ELF-1 (cell line): ENCODE results near the gene ELOVL6.
"Not testable (repeated sequence)": the region's sequence is repeated elsewhere in the genome, so short reads cannot be mapped to it uniquely, and the experiment has no call there.

Source experiments
- DNase-seq: peaks from one replicate; pipeline ENCODE4 v3.0.0-alpha.2; 2016; ENCODE audit warnings: low read depth, low spot score

Gene ELOVL6, protein sequence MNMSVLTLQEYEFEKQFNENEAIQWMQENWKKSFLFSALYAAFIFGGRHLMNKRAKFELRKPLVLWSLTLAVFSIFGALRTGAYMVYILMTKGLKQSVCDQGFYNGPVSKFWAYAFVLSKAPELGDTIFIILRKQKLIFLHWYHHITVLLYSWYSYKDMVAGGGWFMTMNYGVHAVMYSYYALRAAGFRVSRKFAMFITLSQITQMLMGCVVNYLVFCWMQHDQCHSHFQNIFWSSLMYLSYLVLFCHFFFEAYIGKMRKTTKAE

DNA sequence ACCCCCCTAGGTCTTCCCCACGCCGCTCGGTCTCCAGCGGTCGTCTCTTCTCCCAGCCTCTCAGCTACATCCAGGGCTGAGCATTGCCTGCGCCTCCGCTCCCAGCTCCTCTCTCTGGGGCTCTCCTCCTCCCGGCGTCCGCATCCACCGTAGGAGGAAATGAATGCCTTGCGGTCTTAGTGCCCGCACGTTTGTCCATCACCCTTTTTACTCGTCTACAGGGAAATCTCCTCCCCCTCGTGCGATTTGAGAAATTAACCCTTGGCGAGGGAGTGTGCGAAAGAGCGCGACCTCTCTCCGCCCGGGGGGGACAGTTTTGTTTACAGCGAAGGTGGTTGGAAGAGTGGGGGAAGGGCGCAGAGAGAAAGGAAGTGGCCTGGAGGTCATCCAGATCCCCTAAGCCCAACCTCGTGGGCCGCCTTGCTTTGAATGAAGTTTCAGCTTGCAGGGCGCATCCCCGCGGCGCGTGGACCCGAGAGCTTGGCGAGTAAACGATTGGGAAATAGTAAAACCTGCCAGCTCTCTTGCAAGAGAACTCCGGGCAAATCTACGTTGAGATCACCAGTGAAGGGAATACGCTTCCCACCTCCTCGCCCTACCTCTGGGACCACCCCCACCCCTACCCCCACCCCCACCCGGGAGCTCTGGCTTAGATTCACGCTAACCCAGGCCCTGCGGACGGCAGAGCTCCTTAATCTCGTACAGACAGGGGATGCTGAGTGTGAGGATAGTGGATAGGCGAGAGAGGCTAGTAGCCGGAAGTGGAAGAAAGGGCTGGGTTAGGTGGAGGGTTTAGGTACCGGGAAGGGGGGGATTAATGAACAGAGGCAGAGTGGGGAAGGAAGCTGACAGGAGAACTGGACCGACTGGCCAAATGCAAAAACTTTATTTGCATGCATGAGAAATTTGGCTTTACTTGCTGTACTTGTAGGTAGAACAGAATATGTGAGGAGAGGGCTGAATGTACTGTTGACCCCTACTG, at the start of gene ELOVL6:
Gene ELOVL6 (minus strand): TSS at position 181 of the 982 bp plus-strand sequence. CDS start 280 bp downstream, outside the sequence.
- peak; percentile 98 for DNase-seq

DNA sequence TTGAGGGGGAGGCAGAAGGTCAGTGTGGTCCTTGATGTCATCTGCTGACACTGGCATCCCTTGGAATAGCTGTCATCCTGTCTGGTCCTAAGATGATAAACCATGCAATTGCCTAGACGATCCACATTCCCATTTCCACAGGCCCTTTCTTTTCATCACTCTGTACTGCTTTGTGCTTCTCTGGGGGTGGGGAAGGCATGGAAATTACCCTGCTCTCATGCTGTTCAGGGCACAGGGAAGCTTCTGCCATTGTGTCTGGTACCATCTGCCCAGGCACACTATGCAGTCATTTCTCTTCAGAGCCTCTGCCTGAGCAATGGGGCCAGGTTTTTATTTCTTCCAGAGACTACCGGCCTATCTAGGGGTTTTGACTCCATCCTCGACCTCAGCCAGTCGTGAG, 49.7 kb upstream of the ELOVL6 start:
- DNase-seq = no peak

DNA sequence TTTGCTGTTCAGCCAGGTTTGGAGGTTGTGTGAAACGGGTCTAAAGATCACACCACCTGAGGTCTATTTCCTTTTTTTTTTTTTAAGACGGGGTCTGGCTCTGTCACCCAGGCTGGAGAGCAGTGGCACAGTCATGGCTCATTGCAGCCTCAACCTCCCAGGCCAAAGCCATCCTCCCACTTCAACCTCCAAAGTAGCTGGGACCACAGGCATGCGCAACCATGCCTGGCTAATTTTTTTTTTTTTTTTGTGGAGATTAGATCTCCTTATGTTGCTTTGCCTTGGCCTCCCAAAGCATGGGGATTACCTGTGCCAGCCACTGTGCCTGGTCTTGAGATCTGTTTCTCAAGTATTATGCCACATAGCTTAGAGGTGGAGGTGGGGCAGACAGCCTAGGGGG, 49.2 kb upstream of the ELOVL6 start:
- no peak for DNase-seq

DNA sequence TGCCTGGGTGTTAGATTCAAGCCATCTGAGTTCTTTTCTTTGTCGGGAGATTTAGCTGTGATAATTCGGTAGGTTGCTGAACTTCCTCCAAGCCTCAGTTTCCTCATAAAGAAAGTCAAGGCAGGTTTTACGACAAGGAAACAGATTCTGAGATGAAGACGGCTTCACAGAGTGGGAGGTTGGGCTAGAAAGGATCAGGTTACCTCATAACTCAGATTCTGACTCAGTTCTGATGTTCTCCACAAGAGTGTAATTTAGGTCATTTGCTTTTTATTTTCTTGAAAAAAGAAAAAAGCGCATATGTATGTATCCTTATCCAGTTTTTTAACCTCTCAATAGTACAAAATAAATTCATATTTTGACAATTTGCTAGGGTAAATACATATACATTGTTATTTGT, 47.2 kb upstream of the ELOVL6 start:
- DNase-seq = no peak

DNA sequence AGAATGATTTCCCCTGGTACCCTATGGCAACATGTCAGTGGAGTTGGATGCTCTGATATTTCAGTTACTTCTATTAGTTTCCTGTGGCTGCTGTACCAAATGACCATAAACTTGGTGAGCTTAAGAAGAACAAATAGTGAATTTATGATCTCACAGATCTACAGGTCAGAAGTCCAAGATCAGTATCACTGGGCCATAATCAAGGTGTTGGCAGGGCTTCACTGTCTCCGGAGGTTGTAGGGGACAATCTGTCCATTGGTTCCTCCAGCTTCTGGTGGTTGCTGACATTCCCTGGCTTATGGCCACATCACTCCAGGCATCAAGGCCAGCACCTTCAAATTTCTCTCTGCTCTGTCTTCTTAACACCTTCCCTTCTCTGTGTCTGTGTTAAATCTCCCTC, 37.9 kb upstream of the ELOVL6 start:
- no peak for DNase-seq

DNA sequence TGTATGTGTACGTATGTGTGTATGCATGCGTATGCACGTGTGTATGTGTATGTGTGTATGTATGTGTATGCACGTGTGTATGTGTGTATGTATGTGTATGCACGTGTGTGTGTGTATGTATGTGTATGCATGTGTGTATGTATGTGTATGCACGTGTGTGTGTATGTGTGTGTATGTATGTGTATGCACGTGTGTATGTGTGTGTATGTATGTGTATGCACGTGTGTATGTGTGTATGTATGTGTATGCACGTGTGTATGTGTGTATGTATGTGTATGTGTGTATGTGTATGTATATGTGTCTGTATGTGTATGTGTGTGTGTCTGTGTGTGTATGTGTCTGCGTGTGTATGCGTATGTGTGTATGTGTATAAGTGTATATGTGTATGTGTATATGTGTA, 35.2 kb upstream of the ELOVL6 start:
- DNase-seq = not testable (repeated sequence)

DNA sequence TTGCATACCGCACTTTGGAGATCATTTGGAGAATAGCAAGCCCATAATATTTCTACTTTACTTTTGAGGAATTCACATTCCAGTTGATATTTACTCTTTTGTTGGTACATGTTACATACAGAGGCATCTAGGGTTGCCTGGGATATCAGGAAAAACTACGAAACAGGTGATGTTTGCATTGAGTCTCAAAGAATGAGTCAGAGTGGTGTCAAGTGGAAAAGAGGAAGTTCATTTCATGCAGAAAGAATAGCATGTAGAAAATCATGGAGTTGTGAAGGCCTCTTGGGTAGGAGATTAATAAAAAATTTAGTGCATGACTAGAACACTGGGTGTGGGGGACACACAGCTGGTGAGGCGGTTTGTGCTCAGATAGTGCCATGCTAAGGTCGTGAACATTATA, 33.5 kb upstream of the ELOVL6 start:
- no peak for DNase-seq

DNA sequence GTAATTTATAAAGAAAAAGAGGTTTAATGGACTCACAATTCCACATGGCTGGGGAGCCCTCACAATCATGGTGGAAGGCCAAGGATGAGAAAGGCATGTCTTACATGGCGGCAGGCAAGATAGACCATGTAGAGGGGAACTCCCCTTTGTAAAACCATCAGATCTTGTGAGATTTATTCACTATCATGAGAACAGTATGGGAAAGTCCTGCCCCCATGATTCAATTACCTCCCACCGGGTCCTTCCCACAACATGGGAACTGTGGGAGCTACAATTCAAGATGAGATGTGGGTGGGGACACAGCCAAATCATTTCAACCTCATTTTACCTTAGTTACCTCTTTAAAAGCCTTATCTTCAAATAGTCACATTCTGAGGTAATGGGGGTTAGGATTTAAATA, 30.9 kb upstream of the ELOVL6 start:
- no peak for DNase-seq

DNA sequence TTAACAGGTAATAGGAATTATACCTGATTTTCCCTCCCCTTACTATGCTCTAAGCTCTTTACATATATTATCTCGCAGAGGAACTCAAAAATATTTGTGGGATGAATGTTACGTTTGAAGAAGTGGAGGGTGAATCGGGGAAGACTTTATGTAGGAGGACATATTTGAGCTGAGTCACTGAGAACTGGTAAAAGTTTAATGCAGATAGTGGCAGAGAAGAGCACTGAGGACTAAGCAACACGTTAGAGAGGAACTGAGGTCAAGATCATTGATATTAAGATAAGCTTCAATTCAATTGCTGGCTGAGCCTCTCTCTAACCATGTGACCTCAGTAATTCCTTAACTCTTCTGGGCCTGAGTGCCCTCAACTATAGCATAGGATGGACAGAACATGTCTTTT, 26.4 kb upstream of the ELOVL6 start:
- no peak for DNase-seq

DNA sequence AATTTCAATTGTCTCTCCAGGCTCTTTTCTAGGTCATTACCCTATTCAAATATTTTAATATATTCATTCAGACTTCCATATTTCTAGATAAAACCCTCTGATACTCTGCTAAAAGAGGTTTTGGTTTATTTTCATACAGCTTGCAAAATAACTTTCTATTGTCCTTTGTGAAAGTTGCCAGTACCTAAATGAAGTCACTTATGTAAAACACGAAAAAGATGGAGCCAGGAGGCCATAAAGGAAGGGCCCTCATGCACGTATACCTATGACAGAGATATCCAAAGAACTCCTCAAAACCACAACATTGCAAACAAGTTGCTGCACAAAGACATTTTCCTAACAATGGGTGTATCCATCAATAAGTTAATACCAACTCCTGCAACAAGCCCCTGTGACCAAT, 25.7 kb upstream of the ELOVL6 start:
- DNase-seq = no peak

DNA sequence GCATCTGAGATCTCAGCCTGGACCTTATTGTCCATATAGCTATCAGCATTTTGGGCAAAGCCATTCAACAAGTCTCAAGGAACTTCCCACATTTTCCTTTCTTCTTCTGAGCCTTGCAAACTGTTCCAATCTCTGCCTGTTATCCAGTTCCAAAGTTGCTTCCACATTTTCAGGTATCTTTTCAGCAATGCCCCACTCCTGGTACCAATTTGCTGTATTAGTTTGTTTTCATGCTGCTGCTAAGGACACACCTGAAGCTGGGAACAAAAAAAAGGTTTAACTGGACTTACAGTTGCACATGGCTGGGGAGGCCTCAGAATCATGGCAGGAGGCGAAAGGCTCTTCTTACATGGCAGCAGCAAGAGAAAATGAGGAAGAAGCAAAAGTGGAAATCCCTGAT, 20.5 kb upstream of the ELOVL6 start:
- DNase-seq = not testable (repeated sequence)

DNA sequence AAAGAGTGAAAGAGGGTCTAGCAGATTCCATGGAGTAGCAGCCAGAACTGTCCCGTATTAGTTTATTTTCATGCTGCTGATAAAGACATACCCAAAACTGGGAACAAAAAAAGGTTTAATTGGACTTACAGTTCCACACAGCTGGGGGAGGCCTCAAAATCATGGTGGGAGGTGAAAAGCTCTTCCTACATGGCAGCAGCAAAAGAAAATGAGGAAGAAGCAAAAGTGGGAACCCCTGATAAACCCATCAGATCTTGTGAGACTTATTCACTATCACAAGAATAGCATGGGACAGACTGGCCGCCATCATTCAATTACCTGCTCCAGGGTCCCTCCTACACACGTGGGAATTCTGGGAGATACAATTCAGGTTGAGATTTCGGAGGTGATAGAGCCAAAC, 18.8 kb upstream of the ELOVL6 start:
- DNase-seq = not testable (repeated sequence)

DNA sequence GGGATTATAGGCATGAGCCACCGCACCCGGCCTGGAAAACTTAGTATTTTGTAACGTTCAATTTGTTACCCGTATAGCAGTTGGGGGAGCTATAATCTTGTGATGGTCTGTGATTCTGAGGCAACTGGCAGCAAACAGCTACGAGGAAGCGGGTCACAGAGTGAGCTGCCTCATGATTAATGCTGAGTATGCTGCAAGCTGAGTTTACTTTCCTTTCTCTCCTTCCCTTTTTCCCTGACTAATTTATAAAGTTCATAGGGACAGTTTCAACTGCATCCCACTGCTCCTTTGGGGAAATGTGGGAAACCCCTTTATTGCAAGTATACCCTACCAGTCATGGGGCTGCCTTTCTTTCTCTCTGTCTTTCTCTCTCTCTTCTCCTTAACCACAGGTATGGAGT, 17.7 kb upstream of the ELOVL6 start:
- no peak for DNase-seq

DNA sequence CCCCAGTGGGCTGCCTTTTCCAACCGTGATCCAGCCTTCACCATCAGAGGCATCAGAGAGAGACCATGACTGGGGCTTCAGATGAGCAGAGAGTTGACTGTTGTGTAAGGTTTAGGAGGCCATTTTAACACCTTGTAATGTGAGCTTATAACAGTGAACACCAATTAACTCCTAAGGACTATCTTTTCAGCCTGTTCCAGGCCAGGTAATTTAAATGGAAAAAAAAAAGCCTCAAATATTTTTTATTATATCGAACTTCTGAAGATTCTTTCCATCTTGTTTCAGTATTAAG, 13.3 kb upstream of the ELOVL6 start:
- DNase-seq = no peak

DNA sequence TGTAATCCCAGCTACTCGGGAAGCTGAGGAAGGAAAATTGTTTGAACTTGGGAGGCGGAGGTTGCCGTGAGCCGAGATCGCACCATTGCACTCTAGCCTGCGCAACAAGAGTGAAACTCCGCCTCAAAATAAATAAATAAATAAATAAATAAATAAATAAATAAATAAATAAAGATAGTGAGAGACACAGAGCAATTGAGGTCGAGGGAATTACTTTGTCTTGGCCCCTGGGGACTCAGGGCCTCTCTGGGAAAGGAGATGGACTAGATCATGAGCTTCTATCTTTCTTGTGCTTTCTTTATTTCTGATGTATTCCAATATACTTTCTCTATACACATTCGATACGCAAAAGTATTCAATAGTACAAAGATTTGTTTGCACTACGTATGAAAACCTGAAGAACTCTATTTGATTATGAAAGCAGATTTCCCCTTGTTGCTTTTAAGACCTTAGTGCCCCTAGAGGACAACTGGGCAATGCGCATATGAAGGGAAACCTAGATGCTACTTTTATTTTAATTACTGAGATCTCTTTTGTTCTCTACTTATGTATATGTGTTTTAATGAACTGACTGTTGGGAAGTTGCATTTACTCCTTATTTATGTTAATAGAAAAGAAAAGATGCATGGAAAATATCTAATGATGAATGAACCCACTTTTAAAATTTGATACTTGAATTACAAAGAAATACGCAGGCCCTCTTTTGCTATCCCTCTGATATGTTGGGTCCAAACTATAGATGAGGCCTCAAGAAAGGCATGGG, 12.8 kb upstream of the ELOVL6 start:
- no peak for DNase-seq

DNA sequence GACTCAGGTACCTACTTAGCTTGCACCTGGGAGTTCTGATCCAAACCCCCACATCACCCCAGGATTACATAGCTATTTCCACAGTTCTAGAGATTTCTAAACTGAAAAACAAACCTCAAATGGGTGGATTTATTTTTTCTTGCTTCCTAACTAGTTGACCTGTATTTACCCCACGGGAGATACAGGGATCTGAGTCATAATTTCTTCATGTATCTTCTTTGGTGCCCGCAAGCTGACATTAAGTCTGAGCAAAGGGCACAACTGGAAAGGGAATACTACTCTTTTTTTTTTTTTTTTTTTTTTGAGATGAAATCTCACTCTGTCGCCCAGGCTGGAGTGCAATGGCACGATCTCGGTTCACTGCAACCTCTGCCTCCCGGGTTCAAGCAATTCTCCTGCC, 10.0 kb upstream of the ELOVL6 start:
- DNase-seq = no peak

DNA sequence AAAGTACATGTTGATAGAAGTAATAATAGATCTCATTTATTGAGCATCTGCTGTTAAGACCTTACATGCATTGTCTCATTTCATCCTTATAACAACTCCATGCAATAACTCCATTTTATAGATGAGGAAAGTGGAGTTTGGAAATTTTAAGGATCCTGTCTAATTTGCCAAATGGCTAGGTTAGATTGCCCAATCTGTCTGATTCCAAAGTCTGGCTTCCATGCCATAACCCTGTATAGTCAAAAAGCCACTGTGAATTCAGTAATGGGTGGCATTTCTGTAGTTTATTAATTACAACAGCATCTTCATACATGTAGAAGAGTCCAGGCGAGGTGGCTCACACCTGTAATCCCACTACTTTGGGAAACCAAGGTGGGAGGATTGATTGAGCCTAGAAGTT, 8.8 kb upstream of the ELOVL6 start:
- no peak for DNase-seq

DNA sequence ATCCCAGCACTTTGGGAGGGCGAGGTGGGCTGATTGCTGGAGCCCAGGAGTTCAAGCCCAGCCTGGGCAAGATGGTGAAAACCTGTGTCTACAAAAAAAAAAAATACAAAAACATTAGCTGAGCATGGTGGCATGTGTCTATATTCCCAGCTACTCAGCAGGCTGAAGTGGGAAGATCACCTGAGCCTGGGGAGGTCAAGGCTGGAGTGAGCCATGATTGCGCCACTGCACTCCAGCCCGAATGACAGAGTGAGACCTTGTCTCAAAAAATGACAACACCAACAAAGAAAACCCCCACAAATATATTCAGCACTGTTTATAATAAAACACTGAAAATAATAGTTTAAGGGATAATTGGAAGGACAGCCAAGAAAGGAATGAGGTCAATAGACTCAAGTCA, 3.6 kb upstream of the ELOVL6 start:
- DNase-seq = peak; percentile 2

DNA sequence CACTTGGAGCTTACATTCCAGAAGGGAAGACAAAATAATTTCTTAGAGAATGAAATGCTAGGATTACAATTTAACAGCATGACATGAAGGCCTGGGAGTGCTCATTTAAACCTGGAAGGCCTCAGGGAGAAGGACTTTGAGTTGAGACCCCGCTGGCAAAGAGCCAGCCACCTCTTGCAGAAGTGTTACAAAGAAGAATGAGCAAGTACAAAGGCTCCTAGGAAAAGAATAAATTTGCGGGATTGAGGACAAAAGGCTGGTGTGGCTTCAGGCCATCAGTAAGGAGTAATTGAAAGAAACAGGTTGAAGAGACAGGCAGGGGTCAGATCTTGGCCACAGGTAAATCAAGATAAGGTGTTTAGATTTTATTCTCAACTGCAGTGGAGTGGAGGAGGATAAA, 3.1 kb upstream of the ELOVL6 start:
- peak; percentile 80 for DNase-seq

DNA sequence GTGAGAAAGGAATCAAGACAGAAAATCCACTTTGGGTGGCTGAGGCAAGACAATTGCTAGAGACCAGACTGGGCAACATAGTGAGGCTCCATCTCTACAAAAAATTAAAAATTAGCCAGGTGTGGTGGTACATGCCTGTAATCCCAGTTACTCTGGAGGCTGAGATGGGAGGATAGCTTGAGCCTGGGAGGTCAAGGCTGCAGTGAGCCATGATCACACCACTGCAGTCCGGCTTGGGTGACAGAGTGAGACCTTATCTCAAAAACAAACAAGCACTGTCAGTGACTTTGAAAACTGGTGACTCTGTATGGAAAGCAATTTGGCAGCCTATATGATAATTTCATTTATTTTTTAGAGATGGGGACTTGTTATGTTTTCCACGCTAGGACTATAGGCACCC, 2.3 kb upstream of the ELOVL6 start:
- DNase-seq = no peak

DNA sequence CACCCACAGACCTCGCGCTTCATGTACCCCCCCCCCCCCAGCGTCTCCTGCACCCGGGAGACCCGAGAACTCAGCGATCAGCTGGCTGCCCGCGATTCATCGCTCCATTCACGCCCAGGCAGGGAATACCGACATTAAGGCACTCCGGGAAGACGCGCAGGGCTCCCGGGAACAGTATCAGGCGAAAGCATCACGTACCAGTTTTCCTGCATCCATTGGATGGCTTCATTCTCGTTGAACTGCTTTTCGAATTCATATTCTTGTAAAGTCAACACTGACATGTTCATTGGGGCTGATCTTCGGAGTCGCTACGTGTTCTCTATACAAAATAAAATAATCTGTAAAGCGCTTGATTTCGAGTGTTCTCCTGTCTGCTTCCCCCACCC, 373 bp downstream of the ELOVL6 start:
- DNase-seq = peak; percentile 42

DNA sequence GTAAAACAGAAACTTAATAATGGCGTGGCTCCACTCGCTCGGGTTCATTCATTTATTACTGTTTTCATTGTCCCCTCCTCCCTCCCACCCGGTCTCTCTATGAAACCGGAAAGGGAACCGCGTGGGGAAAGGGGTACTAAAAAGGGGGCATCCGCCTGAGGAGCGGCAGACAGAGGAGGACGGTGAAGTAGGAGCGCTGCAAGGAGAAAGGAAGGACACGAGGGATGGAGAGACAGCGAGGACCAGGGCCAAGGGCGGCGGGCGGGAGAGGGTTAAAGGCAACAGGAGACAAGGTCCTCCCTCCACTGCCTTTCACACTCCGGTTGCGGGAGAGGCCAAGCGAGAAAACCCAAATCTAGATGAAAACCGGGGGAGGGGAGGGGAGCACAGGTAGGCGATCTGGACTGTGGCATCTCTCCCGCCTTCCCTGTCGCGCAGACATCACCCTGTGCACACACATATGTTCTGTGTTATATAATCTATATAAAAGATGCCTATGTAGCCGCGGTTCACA, 829 bp downstream of the ELOVL6 start:
- peak; percentile 65 for DNase-seq
